ENCODE measurements around the gene IGSF22. TPM values are rescaled to one million over a fixed set of nuclear protein-coding genes. Genes with fewer than 3 reads are reported as not detected.

The IGSF22 gene
- 0.74 TPM for total RNA-seq (ENCODE audit: unreplicated experiment)
- long read RNA-seq = 0 reads

DNA sequence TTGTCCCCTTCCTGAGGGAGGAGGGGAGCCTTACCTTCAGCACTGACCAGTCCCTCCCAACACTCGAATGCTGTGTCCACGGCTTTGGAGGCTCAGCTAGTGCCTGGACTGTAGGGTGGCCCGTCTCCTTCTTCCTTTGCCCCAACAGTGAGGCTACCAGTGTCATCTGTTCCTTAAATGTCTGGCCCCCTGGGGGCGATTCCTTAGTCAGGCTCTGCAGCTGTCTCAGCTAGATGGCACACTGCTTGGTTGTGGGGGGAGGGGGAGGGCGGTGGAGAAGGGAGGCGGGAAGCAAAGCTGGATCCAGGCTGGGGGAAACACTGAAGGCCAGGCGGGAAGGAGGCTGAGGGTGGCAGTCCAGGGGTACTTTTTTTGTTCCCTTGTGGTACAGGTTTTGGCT lies at the start of gene IGSF22:
IGSF22 (minus strand) TSS at position 149 of the 400 bp plus-strand sequence. CDS start 1,952 bp downstream, outside the sequence.
- H3K4me3 Mint-ChIP-seq (ENCODE audit: unreplicated experiment) = no peak within 1 kb of the TSS
- no peak for DNase-seq (ENCODE audit: low spot score)

DNA sequence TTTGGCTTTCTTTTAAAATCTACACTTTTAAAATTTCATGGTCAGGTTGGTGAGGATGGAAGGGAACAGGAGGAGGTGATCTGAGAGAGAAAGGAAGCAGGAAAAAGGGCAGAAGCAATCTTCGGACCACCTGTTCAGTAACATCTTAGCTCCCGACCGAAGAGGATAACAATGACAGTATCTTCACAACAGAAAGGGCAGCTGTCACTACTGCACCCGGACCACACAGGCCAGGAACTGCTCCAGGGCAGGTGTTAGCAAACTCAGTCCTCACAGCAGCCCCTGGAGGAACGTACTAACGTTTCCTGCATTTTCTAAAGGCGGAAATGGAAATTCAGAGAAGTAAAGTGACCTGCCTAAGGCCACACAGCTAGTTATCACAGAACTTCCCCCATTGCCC lies 48.8 kb upstream of the IGSF22 start:
- Mint-ChIP-seq H3K4me3 (ENCODE audit: unreplicated experiment) (no peak overlapping the region), H3K27ac (ENCODE audit: unreplicated experiment) (no peak overlapping the region), H3K27me3 (ENCODE audit: unreplicated experiment) (peaks cover 21% of the 10 kb centered on the region), H3K36me3 (ENCODE audit: low read depth, unreplicated experiment) (peaks cover 27% of the 10 kb centered on the region), H3K4me1 (ENCODE audit: unreplicated experiment) (peaks cover 8% of the 10 kb centered on the region), H3K9me3 (ENCODE audit: unreplicated experiment) (peaks cover 4% of the 10 kb centered on the region)
- DNase-seq (ENCODE audit: low spot score) = no peak
- TF ChIP-seq, protein P1, sequence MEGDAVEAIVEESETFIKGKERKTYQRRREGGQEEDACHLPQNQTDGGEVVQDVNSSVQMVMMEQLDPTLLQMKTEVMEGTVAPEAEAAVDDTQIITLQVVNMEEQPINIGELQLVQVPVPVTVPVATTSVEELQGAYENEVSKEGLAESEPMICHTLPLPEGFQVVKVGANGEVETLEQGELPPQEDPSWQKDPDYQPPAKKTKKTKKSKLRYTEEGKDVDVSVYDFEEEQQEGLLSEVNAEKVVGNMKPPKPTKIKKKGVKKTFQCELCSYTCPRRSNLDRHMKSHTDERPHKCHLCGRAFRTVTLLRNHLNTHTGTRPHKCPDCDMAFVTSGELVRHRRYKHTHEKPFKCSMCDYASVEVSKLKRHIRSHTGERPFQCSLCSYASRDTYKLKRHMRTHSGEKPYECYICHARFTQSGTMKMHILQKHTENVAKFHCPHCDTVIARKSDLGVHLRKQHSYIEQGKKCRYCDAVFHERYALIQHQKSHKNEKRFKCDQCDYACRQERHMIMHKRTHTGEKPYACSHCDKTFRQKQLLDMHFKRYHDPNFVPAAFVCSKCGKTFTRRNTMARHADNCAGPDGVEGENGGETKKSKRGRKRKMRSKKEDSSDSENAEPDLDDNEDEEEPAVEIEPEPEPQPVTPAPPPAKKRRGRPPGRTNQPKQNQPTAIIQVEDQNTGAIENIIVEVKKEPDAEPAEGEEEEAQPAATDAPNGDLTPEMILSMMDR (IDR thresholded peaks at IDR 0.05; ENCODE audit: unreplicated experiment) = no peak

More for the DNA sequence above, at the start of gene IGSF22:
- H3K27ac Mint-ChIP-seq (ENCODE audit: unreplicated experiment) = no peak within 1 kb of the TSS
- H3K4me1 Mint-ChIP-seq (ENCODE audit: unreplicated experiment) = peaks cover 8% of the 10 kb centered on the region
- H3K9me3 Mint-ChIP-seq (ENCODE audit: unreplicated experiment) = no peaks in the 10 kb centered on the region
- H3K27me3 Mint-ChIP-seq (ENCODE audit: unreplicated experiment) = peaks cover 4% of the 10 kb centered on the region
- peaks cover 9% of the 10 kb centered on the region for H3K36me3 Mint-ChIP-seq (ENCODE audit: low read depth, unreplicated experiment)
- TF ChIP-seq, protein P1 (IDR thresholded peaks at IDR 0.05; ENCODE audit: unreplicated experiment) = no peak

DNA sequence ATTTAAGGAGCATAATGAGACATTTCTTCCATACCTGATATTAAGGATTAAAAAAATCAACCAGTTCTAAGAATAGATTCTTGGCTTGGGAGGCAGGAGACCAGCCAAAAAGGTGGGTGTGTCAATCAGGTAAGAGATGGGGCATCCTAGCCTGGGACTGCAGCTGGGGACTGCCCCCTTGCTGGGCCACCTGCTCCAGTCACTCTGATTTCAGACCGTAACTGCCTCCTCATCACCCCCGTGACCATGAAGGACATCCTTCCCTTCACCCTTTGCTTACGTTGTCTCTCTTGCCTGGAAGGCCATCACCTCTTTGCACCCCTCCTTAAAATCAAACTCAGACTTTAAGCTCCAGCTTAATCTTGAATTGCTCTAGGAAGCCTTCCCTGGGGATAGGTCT lies 47.7 kb upstream of the IGSF22 start:
- Mint-ChIP-seq H3K36me3 (ENCODE audit: low read depth, unreplicated experiment) (peaks cover 24% of the 10 kb centered on the region), H3K27ac (ENCODE audit: unreplicated experiment) (no peak overlapping the region), H3K9me3 (ENCODE audit: unreplicated experiment) (peaks cover 4% of the 10 kb centered on the region), H3K4me1 (ENCODE audit: unreplicated experiment) (peaks cover 5% of the 10 kb centered on the region), H3K4me3 (ENCODE audit: unreplicated experiment) (no peak overlapping the region), H3K27me3 (ENCODE audit: unreplicated experiment) (peaks cover 18% of the 10 kb centered on the region)
- TF ChIP-seq, protein P1 (IDR thresholded peaks at IDR 0.05; ENCODE audit: unreplicated experiment) = no peak
- DNase-seq (ENCODE audit: low spot score) = no peak

DNA sequence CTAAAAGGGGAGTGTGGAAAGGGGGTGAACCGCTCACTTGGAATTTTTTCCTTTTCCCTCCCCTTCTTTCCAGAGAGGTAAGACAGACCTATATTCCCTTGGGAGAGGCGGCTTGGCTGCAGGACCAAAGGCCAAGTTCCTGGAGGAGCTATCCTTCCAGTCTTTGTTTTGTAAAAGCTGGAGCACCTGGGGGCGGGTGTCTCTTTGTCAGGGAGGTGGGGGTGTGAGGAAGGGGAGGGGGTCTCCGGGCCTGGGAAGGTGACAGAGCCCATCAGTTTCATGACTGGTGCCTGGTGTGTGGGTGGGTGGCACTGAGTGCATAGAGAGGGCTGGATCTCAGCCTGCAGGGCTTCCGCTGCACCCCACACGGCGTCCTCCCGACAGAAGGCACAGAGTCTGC lies 47.1 kb upstream of the IGSF22 start:
- DNase-seq (ENCODE audit: low spot score) = no peak
- Mint-ChIP-seq H3K4me3 (ENCODE audit: unreplicated experiment) (no peak overlapping the region), H3K36me3 (ENCODE audit: low read depth, unreplicated experiment) (peaks cover 21% of the 10 kb centered on the region), H3K4me1 (ENCODE audit: unreplicated experiment) (peaks cover 2% of the 10 kb centered on the region), H3K27me3 (ENCODE audit: unreplicated experiment) (peaks cover 14% of the 10 kb centered on the region), H3K9me3 (ENCODE audit: unreplicated experiment) (peaks cover 4% of the 10 kb centered on the region), H3K27ac (ENCODE audit: unreplicated experiment) (no peak overlapping the region)
- TF ChIP-seq, protein P1 (IDR thresholded peaks at IDR 0.05; ENCODE audit: unreplicated experiment) = no peak

DNA sequence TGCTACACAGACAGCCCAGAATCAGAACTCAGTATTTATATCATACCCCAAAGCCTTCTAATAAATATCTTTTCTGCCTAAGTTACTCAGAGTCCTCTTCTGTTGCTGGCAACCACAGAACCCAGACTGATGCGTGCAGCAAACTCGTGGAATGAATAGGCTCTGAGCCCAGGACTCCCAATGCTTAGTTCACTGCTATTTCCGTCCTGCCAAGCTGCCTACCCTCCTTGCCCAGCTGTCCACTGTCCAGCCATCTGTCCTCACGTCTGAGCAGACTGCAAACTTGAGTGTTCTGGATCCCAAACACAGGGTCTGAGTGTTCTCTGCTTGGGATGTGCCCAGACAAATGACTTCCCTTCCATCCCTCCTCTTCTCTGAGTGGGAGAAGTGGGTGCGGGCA lies 46.2 kb upstream of the IGSF22 start:
- no peak for DNase-seq (ENCODE audit: low spot score)
- no peak overlapping the region for H3K27ac Mint-ChIP-seq (ENCODE audit: unreplicated experiment)
- TF ChIP-seq, protein P1 (IDR thresholded peaks at IDR 0.05; ENCODE audit: unreplicated experiment) = no peak
- H3K4me3 Mint-ChIP-seq (ENCODE audit: unreplicated experiment) = no peak overlapping the region
- H3K9me3 Mint-ChIP-seq (ENCODE audit: unreplicated experiment) = no peaks in the 10 kb centered on the region
- H3K27me3 Mint-ChIP-seq (ENCODE audit: unreplicated experiment) = peaks cover 14% of the 10 kb centered on the region
- H3K4me1 Mint-ChIP-seq (ENCODE audit: unreplicated experiment) = no peaks in the 10 kb centered on the region
- H3K36me3 Mint-ChIP-seq (ENCODE audit: low read depth, unreplicated experiment) = peaks cover 15% of the 10 kb centered on the region
